K562 (cell line): ENCODE data around the gene NEB. TPM values are rescaled to one million over a fixed set of nuclear protein-coding genes. Genes with fewer than 3 reads are reported as not detected.

Experiments
- CCAR2 ChIP-seq: fragments of 200-400 bp; formaldehyde crosslinking; IDR thresholded peaks from 2 replicates; pipeline ENCODE4 v1.6.1; 2017; ENCODE audit warnings: mild to moderate bottlenecking, low read depth, low read length
- CXXC5 ChIP-seq: fragments of 250-450 bp; sonication (Bioruptor Pico); IDR thresholded peaks from 2 replicates; pipeline ENCODE4 v1.8.0; 2022; ENCODE audit warnings: inconsistent platforms, mild to moderate bottlenecking, moderate library complexity
- ETV5 ChIP-seq: sonication (generic); formaldehyde crosslinking; IDR thresholded peaks from 2 replicates; pipeline ENCODE4 v1.4.0; 2020; ENCODE audit warnings: low read depth, mild to moderate bottlenecking, missing genetic modification reagents
- ETV6 ChIP-seq, 3 experiments: fragments of 150-350 bp in 1 of 3; sonication (generic) in 1 of 3; formaldehyde crosslinking in 1 of 3; IDR thresholded peaks; 2 replicates each; pipeline versions ENCODE4 v1.6.1 to v1.8.0; 2014 to 2022; ENCODE audit warnings: borderline replicate concordance in 2 of 3, low read depth in 2 of 3, antibody characterized with exemption in 1 of 3, low read length in 1 of 3, mild to moderate bottlenecking in 1 of 3, missing genetic modification reagents in 1 of 3
- FOXM1 ChIP-seq, 2 experiments: fragments of 450-650 bp in 1 of 2; sonication (generic) in 1 of 2; formaldehyde crosslinking in 1 of 2; IDR thresholded peaks; 2 replicates each; pipeline versions ENCODE4 v1.6.1 to v1.9.0; 2017 to 2022; ENCODE audit warnings: low read depth in 2 of 2, mild to moderate bottlenecking in 2 of 2, missing genetic modification reagents in 1 of 2, moderate library complexity in 1 of 2
- HDAC1 ChIP-seq, 2 experiments: fragments of 450-650 bp; IDR thresholded peaks; 2 replicates each; pipeline ENCODE4 v1.6.1; 2016 to 2017; ENCODE audit warnings: inconsistent platforms in 1 of 2, mild to moderate bottlenecking in 1 of 2, moderate library complexity in 1 of 2
- HDAC2 ChIP-seq: fragments of 450-650 bp; IDR thresholded peaks from 2 replicates; pipeline ENCODE4 v1.6.1; 2016; ENCODE audit warnings: mild to moderate bottlenecking
- HIVEP1 ChIP-seq: fragments of 250-450 bp; sonication (Bioruptor Pico); IDR thresholded peaks from 2 replicates; pipeline ENCODE4 v1.4.0; 2020; ENCODE audit warnings: mild to moderate bottlenecking
- ILK ChIP-seq: fragments of 450-650 bp; IDR thresholded peaks from 2 replicates; pipeline ENCODE4 v1.6.1; 2016; ENCODE audit warnings: missing genetic modification characterization, low read depth, mild to moderate bottlenecking, missing compliant biosample characterization, moderate library complexity, borderline replicate concordance
- JUN ChIP-seq, 2 experiments: sonication (generic) in 1 of 2; formaldehyde crosslinking in 1 of 2; IDR thresholded peaks; 2 replicates each; pipeline versions ENCODE4 v1.6.1 to v1.8.0; 2012 to 2022; ENCODE audit warnings: borderline replicate concordance in 2 of 2, mild to moderate bottlenecking in 2 of 2, improper control_type of control experiment in 1 of 2, low read depth in 1 of 2, low read length in 1 of 2, missing genetic modification reagents in 1 of 2
- KHSRP ChIP-seq: fragments of 450-650 bp; IDR thresholded peaks from 2 replicates; pipeline ENCODE4 v1.6.1; 2017
- MYNN ChIP-seq, 2 experiments: sonication (generic); formaldehyde crosslinking in 1 of 2; IDR thresholded peaks; 2 replicates each; pipeline versions ENCODE4 v1.5.0 to v1.6.1; 2016 to 2020; ENCODE audit warnings: antibody characterized with exemption in 1 of 2, missing genetic modification reagents in 1 of 2
- NELFE ChIP-seq: IDR thresholded peaks from 2 replicates; pipeline ENCODE4 v1.6.1; 2011; ENCODE audit warnings: mild to moderate bottlenecking; ENCODE audit not compliant: insufficient read depth, insufficient read length
- NR2C1 ChIP-seq, 2 experiments: fragments of 450-650 bp; IDR thresholded peaks; 2 replicates each; pipeline ENCODE4 v1.6.1; 2017; ENCODE audit warnings: mild to moderate bottlenecking in 2 of 2, antibody characterized with exemption in 1 of 2, inconsistent platforms in 1 of 2, missing compliant biosample characterization in 1 of 2, missing genetic modification characterization in 1 of 2
- NR2F6 ChIP-seq: fragments of 450-650 bp; formaldehyde crosslinking; IDR thresholded peaks from 2 replicates; pipeline ENCODE4 v1.4.0; 2020; ENCODE audit warnings: mild to moderate bottlenecking
- POLR2G ChIP-seq: fragments of 200-400 bp; formaldehyde crosslinking; IDR thresholded peaks from 2 replicates; pipeline ENCODE4 v1.6.1; 2017; ENCODE audit warnings: low read depth, mild to moderate bottlenecking, antibody characterized with exemption, low read length, moderate library complexity
- SMAD1 ChIP-seq: fragments of 150-350 bp; IDR thresholded peaks from 2 replicates; pipeline ENCODE4 v1.6.1; 2014; ENCODE audit warnings: low read length, low read depth; ENCODE audit not compliant: partially characterized antibody
- SMAD3 ChIP-seq: fragments of 450-650 bp; formaldehyde crosslinking; conservative IDR thresholded peaks from 2 replicates; pipeline ENCODE4 v1.4.0; 2020; ENCODE audit warnings: mild to moderate bottlenecking
- SP1 ChIP-seq: sonication (generic); formaldehyde crosslinking; IDR thresholded peaks from 2 replicates; pipeline ENCODE4 v1.8.1; 2022; ENCODE audit warnings: mild to moderate bottlenecking, missing genetic modification reagents
- ZNF143 ChIP-seq: sonication (generic); formaldehyde crosslinking; IDR thresholded peaks from 2 replicates; pipeline ENCODE4 v1.9.0; 2022; ENCODE audit warnings: mild to moderate bottlenecking, missing genetic modification reagents
- ZNF316 ChIP-seq: fragments of 450-650 bp; IDR thresholded peaks from 2 replicates; pipeline ENCODE4 v1.6.1; 2016
- ZNF445 ChIP-seq: fragments of 250-450 bp; sonication (Bioruptor Pico); IDR thresholded peaks from 2 replicates; pipeline ENCODE4 v1.4.0; 2020; ENCODE audit warnings: low read depth, mild to moderate bottlenecking, moderate library complexity
- ZNF584 ChIP-seq: fragments of 200-800 bp; sonication (Bioruptor generic); IDR thresholded peaks from 2 replicates; pipeline ENCODE4 v1.6.1; 2016; ENCODE audit warnings: low read depth, mild to moderate bottlenecking, missing genetic modification characterization, missing compliant biosample characterization
- ZNF586 ChIP-seq: fragments of 450-650 bp; formaldehyde crosslinking; conservative IDR thresholded peaks from 2 replicates; pipeline ENCODE4 v1.4.0; 2020; ENCODE audit warnings: mild to moderate bottlenecking, moderate library complexity
- ZNF699 ChIP-seq: fragments of 250-450 bp; sonication (Bioruptor Pico); IDR thresholded peaks from 2 replicates; pipeline ENCODE4 v1.8.0; 2021; ENCODE audit warnings: mild to moderate bottlenecking, moderate library complexity; ENCODE audit not compliant: insufficient replicate concordance
- polyA plus RNA-seq, 8 experiments: library from polyadenylated mRNA; depleted of rRNA in 4 of 8; stranded (reverse) in 5 of 8; unstranded in 3 of 8; fragments of >200 nt; fragmentation: Nextera tagmentation in 2 of 8; fragmentation: Illumina TruSeq in 1 of 8; extraction: Ambion mirVana in 2 of 8; extraction: Trizol in 1 of 8; gene quantifications; 2 replicates each; pipeline versions ENCODE4 v1.2.1 to v1.2.3, GENCODE V29; 2011 to 2014; ENCODE audit warnings: inconsistent platforms in 1 of 8, missing spikeins in 1 of 8
- total RNA-seq, 7 experiments: library from RNA; depleted of rRNA in 6 of 7; stranded (reverse); fragments of >200 nt in 6 of 7; fragmentation: Illumina TruSeq in 2 of 7; extraction: Trizol in 2 of 7; gene quantifications; 2 replicates each; pipeline versions ENCODE4 v1.2.1 to v1.2.3, GENCODE V29; 2011 to 2021; ENCODE audit warnings: low replicate concordance in 1 of 7
- TF ChIP-seq, protein P1 (sequence below): sonication (generic); formaldehyde crosslinking; IDR thresholded peaks from 2 replicates; pipeline ENCODE4 v1.9.0; 2022; ENCODE audit warnings: mild to moderate bottlenecking, missing genetic modification reagents
- TF ChIP-seq, protein P2 (sequence below): IDR thresholded peaks from 3 replicates; pipeline ENCODE4 v1.6.1; 2011; ENCODE audit warnings: borderline replicate concordance, mild to moderate bottlenecking, moderate library complexity; ENCODE audit not compliant: insufficient read length; ENCODE audit errors: extremely low read depth

NEB gene
- total and polyA plus RNA-seq, 9 of the 15 experiments (the other 6 are each of a cell fraction or from before 2014, with no cell fraction given), result 1.7 to 3.8 (median 2.9) TPM

DNA sequence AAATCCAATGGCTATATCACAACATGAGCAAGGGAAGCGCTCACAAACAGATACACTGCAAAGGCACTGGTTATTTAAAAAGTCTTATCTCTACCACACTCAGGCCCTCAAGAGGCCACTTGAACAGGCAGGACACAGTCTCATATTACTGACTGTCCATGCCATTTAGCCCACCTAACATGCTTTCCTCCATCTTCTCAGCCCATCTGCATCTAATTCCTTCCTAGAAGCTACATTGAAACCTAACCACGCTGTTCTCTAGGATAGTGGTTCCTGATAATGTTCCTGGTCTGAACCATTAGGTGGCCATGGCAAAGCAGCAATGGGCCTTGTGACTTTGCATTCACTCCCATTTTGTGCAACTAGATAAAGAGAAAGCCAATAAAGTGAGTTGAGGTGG is 22.5 kb upstream of the NEB start (continued):
- TF ChIP-seq JUN (IDR thresholded peaks at IDR 0.05; ENCODE audit: borderline replicate concordance, low read depth, low read length) (no peak), JUN (CRISPR knock-in tag; IDR thresholded peaks at IDR 0.05; ENCODE audit: borderline replicate concordance) (no peak), SMAD1 (no peak), ZNF143 (no peak), POLR2G (no peak), NR2F6 (CRISPR knock-in tag) (no peak), HDAC2 (no peak), KHSRP (no peak), NR2C1 (IDR thresholded peaks at IDR 0.05) (no peak), NR2C1 (tag; IDR thresholded peaks at IDR 0.05) (peak; percentile 27; the same call in 1 of the 2 replicates), NELFE (no peak), HDAC1 (IDR thresholded peaks at IDR 0.05) (no peak), ZNF584 (no peak), ZNF699 (CRISPR knock-in tag) (peak; percentile 60), ZNF586 (no peak), ZNF316 (no peak), ETV6 (IDR thresholded peaks at IDR 0.05; ENCODE audit: borderline replicate concordance in 1 of 2, low read depth in 2 of 2, low read length in 1 of 2) (no peak), ETV6 (CRISPR knock-in tag; IDR thresholded peaks at IDR 0.05; ENCODE audit: borderline replicate concordance) (no peak), FOXM1 (IDR thresholded peaks at IDR 0.05; ENCODE audit: low read depth) (no peak), FOXM1 (CRISPR knock-in tag; IDR thresholded peaks at IDR 0.05; ENCODE audit: low read depth) (no peak), ETV5 (CRISPR knock-in tag) (0 out of 2 replicates have a peak, but pooled peaks have one; percentile 10), HIVEP1 (no peak), SMAD3 (no peak), ILK (tag) (no peak), CXXC5 (CRISPR knock-in tag) (0 out of 2 replicates have a peak, but pooled peaks have one; percentile 29), CCAR2 (no peak), ZNF445 (CRISPR knock-in tag) (no peak), SP1 (CRISPR knock-in tag) (no peak), MYNN (IDR thresholded peaks at IDR 0.05) (no peak), MYNN (CRISPR knock-in tag; IDR thresholded peaks at IDR 0.05) (no peak)
- TF ChIP-seq, protein P1, sequence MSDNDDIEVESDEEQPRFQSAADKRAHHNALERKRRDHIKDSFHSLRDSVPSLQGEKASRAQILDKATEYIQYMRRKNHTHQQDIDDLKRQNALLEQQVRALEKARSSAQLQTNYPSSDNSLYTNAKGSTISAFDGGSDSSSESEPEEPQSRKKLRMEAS (CRISPR knock-in tag), result no peak
- TF ChIP-seq, protein P2, sequence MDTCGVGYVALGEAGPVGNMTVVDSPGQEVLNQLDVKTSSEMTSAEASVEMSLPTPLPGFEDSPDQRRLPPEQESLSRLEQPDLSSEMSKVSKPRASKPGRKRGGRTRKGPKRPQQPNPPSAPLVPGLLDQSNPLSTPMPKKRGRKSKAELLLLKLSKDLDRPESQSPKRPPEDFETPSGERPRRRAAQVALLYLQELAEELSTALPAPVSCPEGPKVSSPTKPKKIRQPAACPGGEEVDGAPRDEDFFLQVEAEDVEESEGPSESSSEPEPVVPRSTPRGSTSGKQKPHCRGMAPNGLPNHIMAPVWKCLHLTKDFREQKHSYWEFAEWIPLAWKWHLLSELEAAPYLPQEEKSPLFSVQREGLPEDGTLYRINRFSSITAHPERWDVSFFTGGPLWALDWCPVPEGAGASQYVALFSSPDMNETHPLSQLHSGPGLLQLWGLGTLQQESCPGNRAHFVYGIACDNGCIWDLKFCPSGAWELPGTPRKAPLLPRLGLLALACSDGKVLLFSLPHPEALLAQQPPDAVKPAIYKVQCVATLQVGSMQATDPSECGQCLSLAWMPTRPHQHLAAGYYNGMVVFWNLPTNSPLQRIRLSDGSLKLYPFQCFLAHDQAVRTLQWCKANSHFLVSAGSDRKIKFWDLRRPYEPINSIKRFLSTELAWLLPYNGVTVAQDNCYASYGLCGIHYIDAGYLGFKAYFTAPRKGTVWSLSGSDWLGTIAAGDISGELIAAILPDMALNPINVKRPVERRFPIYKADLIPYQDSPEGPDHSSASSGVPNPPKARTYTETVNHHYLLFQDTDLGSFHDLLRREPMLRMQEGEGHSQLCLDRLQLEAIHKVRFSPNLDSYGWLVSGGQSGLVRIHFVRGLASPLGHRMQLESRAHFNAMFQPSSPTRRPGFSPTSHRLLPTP, result no peak
